ENCODE results near the gene ALG1L2.
"Not testable (repeated sequence)": the region's sequence is repeated elsewhere in the genome, so short reads cannot be mapped to it uniquely, and the experiment has no call there.

ALG1L2 gene

GRCh38 chr3:130108836-130109585, 27.4 kb downstream of the ALG1L2 start:
- not testable (repeated sequence) for ATAC-seq, DNase-seq, H3K27ac Mint-ChIP-seq, H3K27me3 Mint-ChIP-seq, H3K4me3 Mint-ChIP-seq, H3K9me3 Mint-ChIP-seq
- peaks cover 40% of the 10 kb centered on the region for H3K4me1 Mint-ChIP-seq

- peak overlapping the region; percentile 95 to 99 for H3K27ac Mint-ChIP-seq
- not testable (repeated sequence) for H3K27me3 Mint-ChIP-seq, ATAC-seq, H3K9me3 Mint-ChIP-seq
- H3K4me1 Mint-ChIP-seq = peaks cover 51% of the 10 kb centered on the region
- peak overlapping the region; percentile 96 to 97 for H3K4me3 Mint-ChIP-seq
- peak; percentile 17 to 40 for DNase-seq
These were observed 28.9 kb downstream of the ALG1L2 start for GRCh38 chr3:130110386-130111169.

DNA sequence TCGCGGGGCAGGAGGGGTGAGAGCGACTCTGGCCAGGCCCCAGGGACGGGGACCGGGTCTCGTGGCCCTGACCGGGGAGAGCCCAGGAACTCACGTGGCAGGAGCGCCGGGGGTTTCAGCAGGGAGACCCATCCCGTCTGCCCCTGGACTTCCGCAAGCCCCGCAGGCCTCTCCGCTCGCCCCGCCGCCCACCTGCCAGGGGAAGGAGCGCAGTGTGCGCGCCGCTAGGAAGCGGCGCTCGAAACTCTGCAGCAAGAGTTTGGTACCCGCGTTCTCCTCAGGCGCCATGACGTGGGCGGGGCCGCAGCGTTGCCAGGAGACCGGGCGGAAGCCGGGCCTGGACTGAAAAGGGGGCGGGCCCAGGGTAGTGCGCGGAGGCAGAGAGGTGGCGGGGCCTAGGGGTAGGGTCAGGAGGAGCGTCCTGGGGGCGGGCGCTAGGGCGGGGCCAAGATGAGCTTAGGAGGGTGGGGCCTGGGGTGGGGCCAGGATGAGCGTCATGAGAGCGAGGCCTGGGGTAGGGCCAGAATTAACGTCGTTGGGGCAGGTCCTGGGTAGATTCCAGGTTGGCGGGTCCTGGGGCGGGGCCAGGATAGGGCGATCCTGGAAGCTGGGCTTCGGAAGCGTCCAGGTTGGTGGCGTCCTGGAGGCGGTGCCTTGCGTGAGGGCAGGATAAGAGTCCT, 29.7 kb downstream of the ALG1L2 start:
- Mint-ChIP-seq H3K4me1 (peaks cover 44% of the 10 kb centered on the region), H3K9me3 (no peaks in the 10 kb centered on the region), H3K27ac (peak overlapping the region; percentile 99), H3K27me3 (no peaks in the 10 kb centered on the region), H3K4me3 (peak overlapping the region; percentile 96 to 97)
- ATAC-seq (peak; percentile 100), DNase-seq (peak; percentile 97 to 99)

- ATAC-seq = peak; percentile 71
- peaks cover 44% of the 10 kb centered on the region for H3K4me1 Mint-ChIP-seq
These were observed 30.5 kb downstream of the ALG1L2 start for GRCh38 chr3:130111865-130112747.

DNA sequence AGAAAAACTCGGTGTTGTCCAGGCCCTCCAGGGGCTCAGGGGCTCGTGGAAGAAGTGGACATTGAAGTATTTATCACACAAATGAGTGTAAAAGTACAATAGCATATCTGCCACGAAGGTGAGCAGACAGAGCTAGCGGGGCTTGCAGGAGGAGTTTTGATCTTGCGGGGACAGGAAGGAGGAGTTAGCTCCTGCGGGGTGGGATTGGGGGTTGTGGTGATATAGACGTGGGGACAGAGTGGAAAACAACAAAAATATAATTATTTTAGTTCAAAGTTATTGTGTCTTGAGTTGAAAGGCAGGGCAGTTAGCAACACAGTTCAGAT, 31.1 kb downstream of the ALG1L2 start:
- Mint-ChIP-seq H3K27ac (peak overlapping the region; percentile 94 to 99), H3K4me1 (peaks cover 44% of the 10 kb centered on the region), H3K4me3 (peak overlapping the region; percentile 96 to 97)
- ATAC-seq, H3K9me3 Mint-ChIP-seq, H3K27me3 Mint-ChIP-seq: not testable (repeated sequence)
- DNase-seq = peak in 1 of 2 donors; percentile 22

More at GRCh38 chr3:130111865-130112747, 30.5 kb downstream of the ALG1L2 start:
- H3K27me3 Mint-ChIP-seq, H3K9me3 Mint-ChIP-seq: not testable (repeated sequence)
- Mint-ChIP-seq H3K27ac (peak overlapping the region; percentile 99), H3K4me3 (peak overlapping the region; percentile 96 to 97)
- peak; percentile 100 for DNase-seq

- not testable (repeated sequence) for H3K4me3 Mint-ChIP-seq, H3K27ac Mint-ChIP-seq, ATAC-seq, H3K9me3 Mint-ChIP-seq, H3K27me3 Mint-ChIP-seq, DNase-seq
- H3K4me1 Mint-ChIP-seq = peaks cover 34% of the 10 kb centered on the region
These were observed 33.8 kb downstream of the ALG1L2 start for GRCh38 chr3:130115400-130115799.

DNA sequence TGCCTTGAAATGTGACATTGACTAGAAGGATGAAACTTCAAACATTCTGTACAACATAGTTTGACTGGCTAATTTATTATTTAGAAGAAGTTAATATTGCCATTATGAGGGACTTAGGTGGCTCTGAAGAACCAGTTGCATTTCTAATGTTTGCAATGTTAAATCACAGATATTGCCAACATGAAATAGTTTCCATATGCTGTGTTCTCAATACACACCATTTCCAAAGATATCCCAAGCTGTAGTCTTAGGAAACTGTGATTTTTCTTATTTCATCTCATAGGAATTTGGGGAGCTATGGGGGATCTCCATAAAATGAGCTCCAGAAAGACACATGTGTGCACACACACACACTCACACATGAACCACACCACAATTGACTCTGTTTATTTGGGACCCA, 36.3 kb downstream of the ALG1L2 start:
- H3K9me3 Mint-ChIP-seq = no peaks in the 10 kb centered on the region
- ATAC-seq = no peak
- H3K4me3 Mint-ChIP-seq = no peak overlapping the region
- DNase-seq = no peak
- no peaks in the 10 kb centered on the region for H3K27me3 Mint-ChIP-seq
- H3K27ac Mint-ChIP-seq = no peak overlapping the region
- peaks cover 19% of the 10 kb centered on the region for H3K4me1 Mint-ChIP-seq

DNA sequence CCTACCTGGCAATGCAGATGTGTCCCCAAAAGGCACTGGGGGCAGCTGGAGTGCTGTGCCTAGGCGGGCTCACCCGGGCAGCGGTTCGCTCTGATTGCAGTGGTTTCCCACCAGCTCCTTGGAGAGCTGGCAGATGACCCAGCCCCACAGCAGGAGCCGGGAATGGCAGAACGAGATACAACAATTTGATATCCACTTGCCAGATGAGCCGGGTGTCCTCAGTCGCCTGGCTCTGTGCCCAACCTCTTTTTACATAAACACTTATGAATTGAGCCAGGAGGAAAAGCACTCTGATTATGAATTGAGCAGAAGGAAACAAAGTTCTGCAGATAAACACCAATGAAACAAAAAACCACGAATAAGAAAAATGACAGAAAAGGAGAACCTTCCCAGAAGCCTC, 38.2 kb downstream of the ALG1L2 start:
- H3K9me3 Mint-ChIP-seq, H3K4me1 Mint-ChIP-seq, ATAC-seq, DNase-seq, H3K4me3 Mint-ChIP-seq, H3K27me3 Mint-ChIP-seq: not testable (repeated sequence)
- peak overlapping the region in 1 of 2 donors; percentile 37 for H3K27ac Mint-ChIP-seq

- not testable (repeated sequence) for ATAC-seq, DNase-seq, H3K27ac Mint-ChIP-seq, H3K4me3 Mint-ChIP-seq, H3K27me3 Mint-ChIP-seq, H3K4me1 Mint-ChIP-seq, H3K9me3 Mint-ChIP-seq
These were observed 38.7 kb downstream of the ALG1L2 start for GRCh38 chr3:130120291-130120690.

- DNase-seq, H3K4me1 Mint-ChIP-seq, H3K27me3 Mint-ChIP-seq, ATAC-seq, H3K4me3 Mint-ChIP-seq, H3K9me3 Mint-ChIP-seq: not testable (repeated sequence)
- H3K27ac Mint-ChIP-seq = peak overlapping the region in 1 of 2 donors; percentile 34
These were observed 41.5 kb downstream of the ALG1L2 start for GRCh38 chr3:130122891-130123775.

GRCh38 chr3:130125406-130125805, 43.8 kb downstream of the ALG1L2 start:
- not testable (repeated sequence) for ATAC-seq, H3K27ac Mint-ChIP-seq, H3K4me3 Mint-ChIP-seq, H3K4me1 Mint-ChIP-seq, H3K9me3 Mint-ChIP-seq, DNase-seq, H3K27me3 Mint-ChIP-seq

DNA sequence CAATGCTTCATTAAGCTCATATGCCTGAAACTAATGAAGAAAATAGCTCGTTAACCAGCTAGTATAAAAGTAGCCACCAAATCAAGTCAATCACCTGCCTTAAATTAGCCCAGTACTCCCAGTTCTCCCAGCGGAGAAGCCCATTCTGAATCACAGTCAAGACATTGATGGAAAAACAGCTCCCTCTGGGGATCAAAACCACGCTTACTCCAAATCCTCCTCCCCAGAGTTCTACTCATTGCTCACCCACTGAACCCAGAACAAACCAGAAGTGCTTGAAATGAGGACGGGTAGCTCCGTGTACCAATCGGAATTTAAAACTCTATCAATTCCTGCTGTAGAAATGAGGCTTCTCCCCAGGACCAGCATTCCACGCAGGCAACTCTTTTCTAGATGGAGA, 54.7 kb downstream of the ALG1L2 start:
- not testable (repeated sequence) for H3K9me3 Mint-ChIP-seq, DNase-seq, H3K4me1 Mint-ChIP-seq, ATAC-seq, H3K4me3 Mint-ChIP-seq, H3K27ac Mint-ChIP-seq
- peaks cover 13% of the 10 kb centered on the region for H3K27me3 Mint-ChIP-seq

DNA sequence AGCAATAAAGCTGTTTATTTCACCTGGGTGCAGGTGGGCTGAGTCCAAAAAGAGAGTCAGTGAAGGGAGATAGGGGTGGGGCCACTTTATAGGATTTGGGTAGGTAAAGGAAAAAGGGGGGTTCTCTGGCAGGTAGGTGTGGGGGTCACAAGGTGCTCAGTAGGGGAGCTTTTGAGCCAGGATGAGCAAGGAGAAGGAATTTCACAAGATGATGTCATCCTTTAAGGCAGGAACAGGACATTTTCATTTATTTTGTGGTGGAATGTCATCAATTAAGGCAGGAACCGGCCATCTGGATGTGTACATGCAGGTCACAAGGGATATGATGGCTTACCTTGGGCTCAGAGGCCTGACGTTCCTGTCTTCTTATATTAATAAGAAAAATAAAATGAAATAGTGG, 56.1 kb downstream of the ALG1L2 start:
- not testable (repeated sequence) for H3K4me3 Mint-ChIP-seq, H3K9me3 Mint-ChIP-seq, DNase-seq, ATAC-seq, H3K4me1 Mint-ChIP-seq, H3K27ac Mint-ChIP-seq
- H3K27me3 Mint-ChIP-seq = peaks cover 13% of the 10 kb centered on the region

DNA sequence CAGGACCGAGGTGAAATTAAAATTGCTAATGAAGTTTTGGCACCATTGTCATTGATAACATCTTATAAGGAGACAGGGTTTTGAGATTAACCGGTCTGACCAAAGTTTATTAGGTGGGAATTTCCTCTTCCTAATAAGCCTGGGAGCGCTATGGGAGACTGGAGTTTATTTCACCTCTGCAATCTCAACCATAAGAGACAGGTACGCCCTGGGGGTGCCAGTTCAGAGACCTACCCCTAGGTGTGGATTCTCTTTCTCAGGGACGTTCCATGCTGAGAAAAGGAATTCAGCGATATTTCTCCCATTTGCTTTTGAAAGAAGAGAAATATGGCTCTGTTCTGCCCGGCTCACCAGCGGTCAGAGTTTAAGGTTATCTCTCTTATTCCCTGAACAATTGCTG, 57.4 kb downstream of the ALG1L2 start:
- H3K9me3 Mint-ChIP-seq, DNase-seq, H3K4me3 Mint-ChIP-seq, H3K27ac Mint-ChIP-seq, ATAC-seq, H3K4me1 Mint-ChIP-seq: not testable (repeated sequence)
- H3K27me3 Mint-ChIP-seq = peaks cover 13% of the 10 kb centered on the region

All from stimulated activated naive CD8-positive, alpha-beta T cell treated with anti-CD3 and anti-CD28 coated beads, Interleukin-15, amount 100 ng/mL, for 72 hours (primary cell).